Measurements from ENCODE around the gene LEFTY1.

LEFTY1 gene

GRCh38 chr1:225844236-225845061 is 44.5 kb downstream of the LEFTY1 start:
- peaks cover 14% of the 10 kb centered on the region for H3K36me3 ChIP-seq (replicated peaks; ENCODE audit: low read depth, low read length)
- no peaks in the 10 kb centered on the region for H3K79me2 ChIP-seq (ENCODE audit: low read length)
- H3K4me3 ChIP-seq (ENCODE audit: low read length): no peak overlapping the region
- no peak overlapping the region for H3K9ac ChIP-seq (ENCODE audit: low read length)
- no peak overlapping the region for H3K27ac ChIP-seq (ENCODE audit: low read length)
- no peak for TF ChIP-seq EZH2phosphoT487 (IDR thresholded peaks at IDR 0.05; ENCODE audit: low read depth)
- TF ChIP-seq CTCF (IDR thresholded peaks at IDR 0.05; ENCODE audit: low read depth, low read length): no peak
- H3K9me3 ChIP-seq (ENCODE audit: insufficient read depth, low read length): no peaks in the 10 kb centered on the region
- H3K4me2 ChIP-seq (ENCODE audit: low read length): no peak overlapping the region
- H2AFZ ChIP-seq (ENCODE audit: low read depth, low read length): no peak overlapping the region
- peaks cover 36% of the 10 kb centered on the region for H3K4me1 ChIP-seq (ENCODE audit: low read length)
- no peaks in the 10 kb centered on the region for H3K27me3 ChIP-seq (ENCODE audit: low read depth, low read length)
- no peaks in the 10 kb centered on the region for H4K20me1 ChIP-seq (ENCODE audit: insufficient read depth, low read length)

- Histone ChIP-seq H3K79me2 (ENCODE audit: low read length) (no peaks in the 10 kb centered on the region), H3K27ac (ENCODE audit: low read length) (no peak overlapping the region), H3K4me3 (ENCODE audit: low read length) (no peak overlapping the region), H3K36me3 (replicated peaks; ENCODE audit: low read depth, low read length) (peaks cover 12% of the 10 kb centered on the region), H3K4me1 (ENCODE audit: low read length) (peaks cover 26% of the 10 kb centered on the region), H3K9ac (ENCODE audit: low read length) (no peak overlapping the region), H4K20me1 (ENCODE audit: insufficient read depth, low read length) (no peaks in the 10 kb centered on the region), H2AFZ (ENCODE audit: low read depth, low read length) (no peak overlapping the region), H3K27me3 (ENCODE audit: low read depth, low read length) (no peaks in the 10 kb centered on the region), H3K9me3 (ENCODE audit: insufficient read depth, low read length) (no peaks in the 10 kb centered on the region), H3K4me2 (ENCODE audit: low read length) (no peak overlapping the region)
- no peak for TF ChIP-seq EZH2phosphoT487 (IDR thresholded peaks at IDR 0.05; ENCODE audit: low read depth)
- TF ChIP-seq CTCF (IDR thresholded peaks at IDR 0.05; ENCODE audit: low read depth, low read length): no peak
Observed at GRCh38 chr1:225843426-225843795, 45.5 kb downstream of the LEFTY1 start.

- Histone ChIP-seq H3K27ac (ENCODE audit: low read length) (no peak overlapping the region), H3K4me3 (ENCODE audit: low read length) (no peak overlapping the region), H4K20me1 (ENCODE audit: insufficient read depth, low read length) (no peaks in the 10 kb centered on the region), H3K9me3 (ENCODE audit: insufficient read depth, low read length) (no peaks in the 10 kb centered on the region), H3K4me2 (ENCODE audit: low read length) (no peak overlapping the region), H3K4me1 (ENCODE audit: low read length) (peaks cover 21% of the 10 kb centered on the region), H3K36me3 (replicated peaks; ENCODE audit: low read depth, low read length) (peaks cover 12% of the 10 kb centered on the region), H2AFZ (ENCODE audit: low read depth, low read length) (no peak overlapping the region), H3K79me2 (ENCODE audit: low read length) (no peaks in the 10 kb centered on the region), H3K27me3 (ENCODE audit: low read depth, low read length) (no peaks in the 10 kb centered on the region), H3K9ac (ENCODE audit: low read length) (no peak overlapping the region)
- TF ChIP-seq EZH2phosphoT487 (IDR thresholded peaks at IDR 0.05; ENCODE audit: low read depth): no peak
- no peak for TF ChIP-seq CTCF (IDR thresholded peaks at IDR 0.05; ENCODE audit: low read depth, low read length)
Observed at GRCh38 chr1:225842788-225843425, 46.0 kb downstream of the LEFTY1 start.

GRCh38 chr1:225842074-225842473 is 46.9 kb downstream of the LEFTY1 start:
- Histone ChIP-seq H3K9me3 (ENCODE audit: insufficient read depth, low read length) (no peaks in the 10 kb centered on the region), H3K79me2 (ENCODE audit: low read length) (no peaks in the 10 kb centered on the region), H3K4me2 (ENCODE audit: low read length) (no peak overlapping the region), H3K9ac (ENCODE audit: low read length) (no peak overlapping the region), H3K36me3 (replicated peaks; ENCODE audit: low read depth, low read length) (peaks cover 12% of the 10 kb centered on the region), H3K4me3 (ENCODE audit: low read length) (no peak overlapping the region), H3K27ac (ENCODE audit: low read length) (no peak overlapping the region), H4K20me1 (ENCODE audit: insufficient read depth, low read length) (no peaks in the 10 kb centered on the region), H2AFZ (ENCODE audit: low read depth, low read length) (no peak overlapping the region), H3K4me1 (ENCODE audit: low read length) (peaks cover 13% of the 10 kb centered on the region), H3K27me3 (ENCODE audit: low read depth, low read length) (no peaks in the 10 kb centered on the region)
- TF ChIP-seq EZH2phosphoT487 (IDR thresholded peaks at IDR 0.05; ENCODE audit: low read depth) (no peak), CTCF (IDR thresholded peaks at IDR 0.05; ENCODE audit: low read depth, low read length) (no peak)
